Loucy (cell line): ENCODE data around the gene SYNPO.

Source experiments
- H2AFZ ChIP-seq: fragments of 200-600 bp; sonication (generic); 2 replicates; pipeline ENCODE4 v1.6.0; 2016; ENCODE audit warnings: antibody characterized with exemption, mild to moderate bottlenecking, low read length, moderate library complexity
- H3F3A ChIP-seq: fragments of 200-600 bp; 2 replicates; pipeline ENCODE4 v1.6.0; 2016; ENCODE audit warnings: antibody characterized with exemption, low read depth, mild to moderate bottlenecking
- H3K27me3 ChIP-seq: fragments of 200-600 bp; sonication (generic); 2 replicates; pipeline ENCODE4 v1.6.1; 2014; ENCODE audit warnings: low read length, mild to moderate bottlenecking; ENCODE audit not compliant: insufficient read depth, poor library complexity, severe bottlenecking
- H3K36me3 ChIP-seq: fragments of 200-600 bp; sonication (generic); 2 replicates; pipeline ENCODE4 v1.6.1; 2016; ENCODE audit warnings: low read length; ENCODE audit not compliant: insufficient read depth
- H3K4me1 ChIP-seq: fragments of 200-600 bp; sonication (generic); 2 replicates; pipeline ENCODE4 v1.5.1; 2014; ENCODE audit warnings: low read length, mild to moderate bottlenecking; ENCODE audit not compliant: insufficient read depth, poor library complexity, severe bottlenecking
- H3K4me2 ChIP-seq: fragments of 200-600 bp; sonication (generic); 2 replicates; pipeline ENCODE4 v1.6.0; 2014; ENCODE audit warnings: antibody characterized with exemption, low read length, low read depth, mild to moderate bottlenecking; ENCODE audit not compliant: poor library complexity, severe bottlenecking
- H3K4me3 ChIP-seq: fragments of 200-600 bp; sonication (generic); 2 replicates; pipeline ENCODE4 v1.5.1; 2014; ENCODE audit warnings: low read length, mild to moderate bottlenecking, mixed read lengths; ENCODE audit not compliant: poor library complexity, severe bottlenecking
- H3K79me2 ChIP-seq: fragments of 200-600 bp; sonication (generic); 2 replicates; pipeline ENCODE4 v1.6.1; 2014; ENCODE audit warnings: low read length; ENCODE audit not compliant: insufficient read depth
- H3K9ac ChIP-seq: fragments of 200-600 bp; sonication (generic); 2 replicates; pipeline ENCODE4 v1.6.0; 2014; ENCODE audit warnings: mild to moderate bottlenecking, low read depth, low read length, moderate library complexity; ENCODE audit not compliant: poor library complexity, severe bottlenecking
- H3K9me2 ChIP-seq: fragments of 200-600 bp; sonication (generic); replicated peaks from 2 replicates; pipeline ENCODE4 v1.6.1; 2016; ENCODE audit warnings: low read depth, low read length, mixed read lengths
- H3K9me3 ChIP-seq: fragments of 200-600 bp; sonication (generic); 2 replicates; pipeline ENCODE4 v1.6.1; 2014; ENCODE audit warnings: mild to moderate bottlenecking, antibody characterized with exemption, low read length, low read depth; ENCODE audit not compliant: insufficient read depth
- H4K20me1 ChIP-seq: fragments of 200-600 bp; sonication (generic); 2 replicates; pipeline ENCODE4 v1.6.0; 2014; ENCODE audit warnings: antibody characterized with exemption, low read length, mild to moderate bottlenecking; ENCODE audit not compliant: insufficient read depth, poor library complexity, severe bottlenecking
- EZH2phosphoT487 ChIP-seq: fragments of 200-600 bp; IDR thresholded peaks from 2 replicates; pipeline ENCODE4 v1.6.1; 2018; ENCODE audit warnings: antibody characterized with exemption, mild to moderate bottlenecking, moderate library complexity, borderline replicate concordance
- TF ChIP-seq, protein P1 (sequence below): fragments of 200-600 bp; sonication (generic); conservative IDR thresholded peaks from 2 replicates; pipeline ENCODE4 v1.5.1; 2014; ENCODE audit warnings: mild to moderate bottlenecking, antibody characterized with exemption, low read length

Gene SYNPO

DNA sequence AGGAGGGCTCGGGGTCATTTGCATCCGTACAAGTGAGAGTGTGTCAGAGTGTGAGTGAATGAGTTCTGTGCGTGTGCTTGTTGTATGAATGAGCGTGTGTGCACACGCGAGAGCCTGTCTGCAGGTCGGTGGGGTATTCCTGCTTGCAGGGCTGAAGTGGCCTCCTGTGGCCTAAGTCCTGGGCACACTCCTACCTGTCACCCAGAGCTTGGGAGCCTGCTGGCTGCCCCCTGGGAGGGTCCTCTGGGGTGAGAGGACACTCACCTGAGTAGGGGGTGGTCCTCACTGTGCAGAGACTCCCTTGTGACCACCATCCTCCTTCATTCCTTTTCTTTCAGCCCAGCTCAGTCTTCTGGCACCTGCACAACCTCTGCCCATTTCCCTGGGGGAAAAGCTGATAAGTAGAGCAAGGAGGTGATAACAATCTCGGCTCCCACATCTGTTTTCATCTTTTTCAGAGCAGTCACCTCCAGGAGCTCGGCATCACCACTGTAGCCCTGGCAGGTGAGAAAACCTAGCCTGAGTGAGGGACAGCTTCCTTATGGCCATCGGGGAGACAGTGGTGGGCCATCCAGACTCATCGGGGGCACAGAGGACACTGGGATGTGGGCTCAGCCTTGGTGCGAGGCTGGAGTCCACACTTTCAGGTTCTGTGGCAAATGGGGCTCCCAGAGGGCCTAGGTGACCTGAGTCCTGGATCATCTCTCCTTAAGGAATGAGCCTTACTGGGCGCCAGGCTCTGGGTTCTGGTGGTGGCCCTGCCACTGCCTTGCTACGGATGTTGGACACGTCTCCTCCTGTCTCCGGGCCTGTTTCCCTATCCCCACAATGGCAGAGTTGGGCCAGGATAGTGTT lies 38.7 kb upstream of the SYNPO start:
- Histone ChIP-seq H3K9me3 (no peaks in the 10 kb centered on the region), H3K27me3 (no peaks in the 10 kb centered on the region), H3K9me2 (no peaks in the 10 kb centered on the region), H3K4me1 (peaks cover 4% of the 10 kb centered on the region), H3K36me3 (no peaks in the 10 kb centered on the region), H2AFZ (no peak overlapping the region), H3K4me3 (no peak overlapping the region), H3F3A (no peaks in the 10 kb centered on the region), H3K9ac (no peak overlapping the region), H3K79me2 (no peaks in the 10 kb centered on the region), H4K20me1 (no peaks in the 10 kb centered on the region), H3K4me2 (no peak overlapping the region)
- TF ChIP-seq, protein P1, sequence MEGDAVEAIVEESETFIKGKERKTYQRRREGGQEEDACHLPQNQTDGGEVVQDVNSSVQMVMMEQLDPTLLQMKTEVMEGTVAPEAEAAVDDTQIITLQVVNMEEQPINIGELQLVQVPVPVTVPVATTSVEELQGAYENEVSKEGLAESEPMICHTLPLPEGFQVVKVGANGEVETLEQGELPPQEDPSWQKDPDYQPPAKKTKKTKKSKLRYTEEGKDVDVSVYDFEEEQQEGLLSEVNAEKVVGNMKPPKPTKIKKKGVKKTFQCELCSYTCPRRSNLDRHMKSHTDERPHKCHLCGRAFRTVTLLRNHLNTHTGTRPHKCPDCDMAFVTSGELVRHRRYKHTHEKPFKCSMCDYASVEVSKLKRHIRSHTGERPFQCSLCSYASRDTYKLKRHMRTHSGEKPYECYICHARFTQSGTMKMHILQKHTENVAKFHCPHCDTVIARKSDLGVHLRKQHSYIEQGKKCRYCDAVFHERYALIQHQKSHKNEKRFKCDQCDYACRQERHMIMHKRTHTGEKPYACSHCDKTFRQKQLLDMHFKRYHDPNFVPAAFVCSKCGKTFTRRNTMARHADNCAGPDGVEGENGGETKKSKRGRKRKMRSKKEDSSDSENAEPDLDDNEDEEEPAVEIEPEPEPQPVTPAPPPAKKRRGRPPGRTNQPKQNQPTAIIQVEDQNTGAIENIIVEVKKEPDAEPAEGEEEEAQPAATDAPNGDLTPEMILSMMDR = no peak
- no peak for TF ChIP-seq EZH2phosphoT487

DNA sequence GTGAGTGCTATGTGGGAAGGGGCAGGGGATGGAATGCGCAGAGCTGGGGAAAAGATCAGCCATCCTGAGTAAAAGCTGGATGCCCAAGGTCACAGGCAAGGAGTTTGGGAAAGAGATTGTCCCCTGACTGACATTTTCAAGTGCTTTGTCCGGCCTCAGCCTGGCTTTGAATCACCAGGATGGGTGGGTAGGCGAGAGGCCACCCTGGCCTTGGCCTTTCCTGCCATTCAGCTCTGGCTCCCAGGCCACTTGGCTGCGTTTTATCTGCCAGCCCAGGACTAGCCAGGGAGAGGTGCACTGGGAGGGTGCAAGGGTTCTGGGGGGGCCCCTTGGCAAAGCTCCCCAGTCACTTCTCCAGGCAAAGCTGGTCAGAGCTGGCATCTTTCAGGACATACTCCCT lies 37.4 kb upstream of the SYNPO start:
- Histone ChIP-seq H3K9me2 (no peaks in the 10 kb centered on the region), H4K20me1 (no peaks in the 10 kb centered on the region), H3K36me3 (no peaks in the 10 kb centered on the region), H3K79me2 (no peaks in the 10 kb centered on the region), H3K9me3 (no peaks in the 10 kb centered on the region), H2AFZ (no peak overlapping the region), H3K9ac (no peak overlapping the region), H3K4me2 (no peak overlapping the region), H3F3A (no peaks in the 10 kb centered on the region), H3K27me3 (no peaks in the 10 kb centered on the region), H3K4me3 (no peak overlapping the region), H3K4me1 (no peaks in the 10 kb centered on the region)
- no peak for TF ChIP-seq EZH2phosphoT487
- TF ChIP-seq, protein P1 = no peak

DNA sequence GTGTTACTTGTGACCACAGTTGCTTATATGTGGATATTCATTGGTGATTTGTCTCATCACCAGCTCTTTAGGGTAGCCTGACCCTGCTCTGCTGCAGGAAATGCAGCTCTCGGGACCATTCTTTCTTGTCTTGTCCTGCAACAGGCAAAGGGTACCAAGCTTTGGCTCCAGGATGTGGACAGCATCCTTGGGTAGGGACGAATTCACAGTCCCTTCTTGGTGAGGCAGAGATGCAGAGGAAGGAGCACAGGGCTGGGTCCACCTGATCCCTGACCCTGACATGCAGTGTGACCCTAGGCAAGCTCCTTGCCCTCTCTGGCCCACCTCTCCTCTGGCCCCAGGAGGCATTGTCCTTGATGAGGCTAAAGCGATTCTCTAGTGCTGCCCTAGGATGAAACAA lies 37.0 kb upstream of the SYNPO start:
- no peaks in the 10 kb centered on the region for H3F3A ChIP-seq
- no peaks in the 10 kb centered on the region for H3K4me1 ChIP-seq
- no peaks in the 10 kb centered on the region for H3K36me3 ChIP-seq
- TF ChIP-seq, protein P1 = no peak
- no peak for TF ChIP-seq EZH2phosphoT487
- no peaks in the 10 kb centered on the region for H3K27me3 ChIP-seq
- H3K79me2 ChIP-seq = no peaks in the 10 kb centered on the region
- no peak overlapping the region for H3K9ac ChIP-seq
- H3K9me2 ChIP-seq = no peaks in the 10 kb centered on the region
- no peak overlapping the region for H3K4me3 ChIP-seq
- H2AFZ ChIP-seq = no peak overlapping the region
- H4K20me1 ChIP-seq = no peaks in the 10 kb centered on the region
- H3K9me3 ChIP-seq = no peaks in the 10 kb centered on the region
- no peak overlapping the region for H3K4me2 ChIP-seq
